Fibroblast of lung (primary cell): ENCODE data around the gene ADGRD1.

Experiments used
- CTCF ChIP-seq, 2 donors: IDR thresholded peaks in 1 of 2; conservative IDR thresholded peaks in 1 of 2; 1 replicate in 1 of 2; 2 replicates in 1 of 2; pipeline ENCODE4 v1.5.1; 2011 to 2012; ENCODE audit warnings: low read length in 2 of 2, control low read depth in 1 of 2, inconsistent platforms in 1 of 2, low read depth in 1 of 2, mild to moderate bottlenecking in 1 of 2
- EZH2 ChIP-seq: IDR thresholded peaks from 2 replicates; pipeline ENCODE4 v1.5.1; 2012; ENCODE audit warnings: low read length, control low read depth, mild to moderate bottlenecking; ENCODE audit errors: missing control alignments

- TF ChIP-seq EZH2, result no peak
- no peak for TF ChIP-seq CTCF (conservative IDR thresholded peaks at IDR 0.05 in 1 of 2, IDR thresholded peaks at IDR 0.05 in 1 of 2; ENCODE audit: low read depth in 1 of 2, low read length in 2 of 2)
Observed at GRCh38 chr12:130956009-130956408, 2.3 kb downstream of the ADGRD1 start.
